GM18870 (cell line): ENCODE results near the gene SETD3.
A peak's percentile ranks its signal among the peaks of the same experiment; 100 is the strongest.

Experiments used
- ATAC-seq: cut with Tn5 transposase; IDR thresholded peaks from one replicate; pipeline ENCODE4 v1.9.1; 2021; ENCODE audit warnings: moderate library complexity; ENCODE audit not compliant: unreplicated experiment

Gene SETD3

DNA sequence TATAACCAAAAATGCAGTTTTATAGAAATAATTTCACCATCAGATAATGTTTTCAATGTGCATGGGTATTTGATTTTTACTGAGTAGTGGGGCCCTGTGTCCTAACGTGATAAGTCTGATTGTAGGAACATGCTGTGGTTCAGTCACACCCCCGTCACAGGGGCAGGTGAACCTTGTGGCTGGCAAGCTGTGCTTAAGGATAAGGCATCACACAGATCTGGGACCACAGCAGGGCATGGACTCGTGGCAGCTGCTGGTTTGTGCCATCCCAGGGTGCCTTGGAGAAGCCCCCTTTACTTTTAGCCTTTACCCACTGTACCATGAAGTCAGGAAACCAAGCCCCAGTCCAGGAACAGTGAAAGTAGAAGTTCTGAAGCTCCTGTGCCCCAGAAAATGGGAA is 17.2 kb upstream of the SETD3 start:
- no peak for ATAC-seq

DNA sequence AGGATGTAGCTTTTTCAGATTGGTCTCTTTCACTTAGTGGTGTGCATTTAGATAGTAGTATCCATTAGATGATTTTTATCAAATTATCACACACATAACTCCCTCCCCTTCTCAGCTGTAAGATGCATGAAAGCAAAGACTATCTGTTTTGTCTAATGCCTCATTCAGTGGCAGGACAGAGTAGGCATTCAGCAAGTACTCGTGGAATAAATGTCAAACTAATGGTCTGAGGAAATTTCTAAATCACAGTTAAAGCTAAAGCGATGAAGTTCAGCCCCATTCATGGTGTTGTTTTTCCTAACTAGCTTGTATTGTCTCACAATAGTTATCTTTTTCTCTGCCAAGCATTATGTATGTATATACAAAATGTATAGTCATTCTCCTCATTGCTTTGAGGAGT is 16.7 kb upstream of the SETD3 start:
- ATAC-seq, result no peak

DNA sequence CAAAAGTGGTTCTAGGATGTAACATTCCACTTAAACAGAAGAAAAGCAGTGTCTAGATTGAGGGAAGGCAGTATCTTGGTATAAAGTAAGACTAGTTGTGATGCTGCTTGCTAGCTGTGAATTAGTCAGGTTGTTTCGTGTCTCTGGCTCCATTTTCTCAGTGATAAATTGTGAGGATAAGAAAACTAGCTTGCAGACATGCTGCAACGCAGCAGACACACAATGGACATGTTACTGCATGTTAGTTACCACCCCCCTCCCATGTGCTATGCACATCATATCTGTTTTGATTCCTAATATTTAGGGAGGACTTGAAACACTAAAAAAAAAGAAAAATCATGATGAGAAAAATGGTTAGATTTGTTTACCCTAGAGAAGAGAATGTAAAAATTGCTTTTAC is 3.4 kb upstream of the SETD3 start:
- ATAC-seq, result no peak

DNA sequence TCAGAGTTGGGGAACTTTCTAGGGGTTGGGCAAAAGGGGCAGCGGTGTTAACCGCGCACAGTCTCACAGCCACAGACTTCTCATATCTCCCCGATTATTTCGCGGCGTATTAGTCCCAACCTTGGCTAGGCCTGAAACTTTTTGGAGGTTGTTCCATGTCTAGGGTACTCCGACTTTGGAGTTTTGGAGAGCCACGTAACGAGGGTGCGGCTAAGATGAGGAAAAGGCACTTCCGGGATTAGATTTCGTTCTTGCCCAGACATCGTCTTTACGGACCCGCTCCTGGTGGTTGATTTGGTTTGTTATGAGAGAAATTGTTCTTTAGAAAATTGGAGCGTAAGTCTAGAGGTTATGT is 1.1 kb upstream of the SETD3 start:
- no peak for ATAC-seq

DNA sequence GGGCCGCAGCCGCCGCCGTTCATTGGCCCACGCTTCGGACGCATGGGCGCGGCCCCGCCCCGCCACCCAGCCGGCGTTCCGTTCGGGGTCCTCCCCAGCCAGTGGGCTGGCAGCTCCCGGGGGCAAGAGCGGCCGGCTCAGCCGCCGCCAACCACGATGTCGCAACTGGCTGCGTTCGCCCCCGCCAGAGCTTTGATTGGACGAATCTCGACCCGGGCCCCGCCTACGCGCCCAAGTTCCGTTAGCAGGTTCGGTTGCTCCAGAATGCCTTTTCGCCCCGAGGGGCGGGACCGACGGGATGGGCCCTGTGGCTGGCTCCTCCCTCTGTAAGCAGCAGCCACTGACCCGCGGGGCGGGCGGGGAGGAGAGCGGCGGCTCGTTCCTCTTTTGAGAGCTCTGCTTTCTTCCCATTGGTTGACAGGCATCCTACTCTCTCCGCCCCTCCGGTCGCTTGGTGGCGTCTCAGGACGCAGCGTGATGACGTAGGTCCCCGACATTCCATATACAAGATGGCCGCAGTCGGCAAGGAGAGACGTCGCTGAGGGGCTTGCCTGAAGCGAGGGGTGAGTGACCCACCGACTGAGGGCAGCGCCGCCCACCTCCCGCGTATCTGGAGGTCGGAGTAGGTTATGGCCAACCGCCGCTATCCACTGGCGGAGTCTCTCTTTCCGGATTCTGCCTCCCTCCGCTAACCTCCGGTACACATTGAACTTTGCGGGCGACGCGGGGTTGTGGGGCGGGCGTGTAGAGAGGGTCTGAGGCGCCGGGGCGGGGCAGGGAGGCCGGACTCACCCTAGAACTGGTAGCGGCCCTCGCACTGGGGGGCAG is 472 bp upstream of the SETD3 start, which contains the start of gene CCNK:
TSS of gene CCNK (plus strand) at position 493 of the 828 bp plus-strand sequence. CDS start 11,269 bp downstream, outside the sequence.
- ATAC-seq, result peak; percentile 94

DNA sequence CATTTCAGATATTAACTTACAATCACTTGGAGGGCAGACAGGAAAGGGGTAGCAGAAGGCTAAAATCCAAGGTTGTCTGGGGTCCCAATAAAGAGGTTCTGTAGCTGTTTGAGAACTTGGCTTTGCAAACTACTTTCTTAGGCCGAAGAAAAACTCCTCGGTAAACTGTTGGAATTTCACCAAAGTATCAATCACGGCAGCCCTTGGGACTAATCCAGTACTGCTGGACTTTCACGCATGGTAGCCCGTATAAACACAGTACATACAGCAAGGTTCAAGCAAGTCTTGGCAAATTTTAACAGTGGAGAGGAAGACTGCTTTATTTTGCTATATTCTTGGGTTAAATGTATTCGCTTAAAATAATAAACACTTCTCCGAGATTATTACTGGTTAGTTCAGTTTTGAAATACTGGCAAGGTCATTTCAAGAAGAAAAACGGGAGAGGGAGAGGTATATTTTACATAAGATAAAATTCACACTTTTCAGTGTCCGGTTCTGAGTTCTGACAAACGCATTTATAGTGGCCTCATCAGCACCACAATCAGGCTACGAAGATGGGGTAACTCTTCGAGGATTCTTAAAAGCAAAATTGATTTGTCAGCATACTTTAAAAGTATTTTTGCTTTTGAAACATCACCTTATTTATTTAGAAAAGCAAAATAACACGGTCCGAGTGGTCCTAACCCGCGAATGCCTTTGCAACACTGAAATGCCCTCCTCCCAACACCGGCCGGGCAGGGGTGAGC is 1.3 kb downstream of the SETD3 start:
- ATAC-seq, result no peak

DNA sequence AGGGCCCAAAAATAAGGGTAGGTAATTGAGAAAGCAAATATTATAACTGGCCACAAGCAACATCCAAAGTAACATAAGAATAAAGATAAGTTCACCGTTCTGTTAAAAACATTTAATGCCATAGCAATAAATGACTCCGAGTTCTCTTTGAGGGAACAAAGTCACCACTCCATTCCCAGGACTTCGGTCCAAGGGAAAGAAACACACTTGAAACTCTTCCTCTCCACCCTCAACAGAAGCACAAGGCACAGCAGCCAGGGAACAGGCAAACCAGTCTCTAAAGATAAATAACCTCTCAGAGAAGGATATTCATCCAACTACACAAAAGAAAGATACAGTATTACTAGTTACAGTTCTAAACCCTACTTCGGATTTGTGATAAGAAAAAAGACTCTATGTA is 2.5 kb downstream of the SETD3 start:
- ATAC-seq, result no peak

DNA sequence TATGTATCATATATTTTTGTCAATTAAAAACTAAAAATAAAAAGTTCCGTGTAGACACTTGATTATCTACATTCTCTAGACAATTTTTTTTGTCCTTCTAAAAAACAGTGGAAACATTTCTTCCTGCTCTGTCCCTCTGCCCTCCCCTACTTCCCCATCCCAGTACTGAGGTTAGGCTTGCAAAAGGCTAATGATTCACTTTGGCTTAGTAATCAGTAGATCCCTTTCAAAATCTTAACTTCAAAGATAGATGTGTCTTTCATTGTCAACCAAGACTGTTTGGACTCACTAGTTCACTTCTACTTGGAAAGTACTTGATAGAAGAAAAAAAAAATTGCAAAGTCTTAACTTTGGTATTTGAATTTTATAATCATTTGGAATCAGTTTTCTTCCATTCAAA is 3.8 kb downstream of the SETD3 start:
- ATAC-seq, result no peak

DNA sequence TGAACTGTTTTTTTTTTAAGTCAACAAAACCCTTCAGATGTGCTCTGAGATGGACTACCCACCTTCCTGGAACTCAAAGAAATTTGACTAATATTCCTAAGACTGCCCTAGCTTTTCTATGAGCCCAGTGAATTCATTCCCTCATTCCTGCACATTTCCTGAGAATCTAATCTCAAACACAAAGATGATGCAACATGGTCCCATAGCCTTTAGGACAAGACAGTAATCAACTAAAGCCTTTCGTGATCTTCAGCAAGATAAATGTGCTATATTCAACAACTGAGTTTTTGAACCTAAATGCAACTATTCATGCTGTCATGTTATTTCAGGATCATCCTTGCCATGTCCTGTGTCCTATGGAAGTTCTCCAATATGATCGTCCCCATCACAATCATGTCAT is 5.0 kb downstream of the SETD3 start:
- ATAC-seq, result no peak

DNA sequence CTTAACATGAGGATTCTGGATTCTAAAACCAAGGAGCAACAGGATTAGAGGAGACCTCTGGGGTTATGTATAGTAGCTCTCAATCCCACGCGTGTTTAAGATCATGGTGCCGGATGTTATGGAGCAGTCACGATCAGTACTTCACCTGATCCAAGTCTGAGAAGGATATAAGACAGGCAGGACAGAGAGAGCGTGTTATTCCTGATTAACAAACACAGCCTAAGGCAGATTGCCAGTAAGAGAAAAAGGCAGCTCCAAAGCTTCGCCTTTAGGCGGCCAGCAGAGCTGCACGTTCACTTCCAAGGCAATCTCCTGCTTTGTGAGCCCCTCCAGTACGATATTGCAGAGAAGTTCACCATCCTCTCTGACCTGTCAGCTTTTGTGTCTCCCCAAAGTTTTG is 5.5 kb downstream of the SETD3 start:
- ATAC-seq, result no peak

DNA sequence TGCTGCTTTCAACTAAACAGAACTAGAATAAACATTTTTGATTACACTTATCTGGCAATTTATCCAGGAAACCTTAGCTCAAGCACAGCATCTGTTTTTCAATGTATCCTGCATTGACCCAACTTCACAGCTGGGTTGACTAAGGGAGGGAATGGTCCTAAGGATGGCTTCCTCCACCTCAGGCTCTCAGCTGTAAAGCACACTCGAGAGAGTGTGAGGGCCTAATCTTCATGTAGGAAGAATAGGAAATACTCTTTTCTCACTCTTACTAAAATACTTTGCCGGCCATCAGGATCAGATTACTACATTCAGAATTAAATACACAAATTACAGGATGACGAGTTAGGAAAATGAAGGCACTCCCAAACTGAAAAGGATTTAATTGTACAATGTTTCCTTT is 7.2 kb downstream of the SETD3 start:
- ATAC-seq, result no peak

DNA sequence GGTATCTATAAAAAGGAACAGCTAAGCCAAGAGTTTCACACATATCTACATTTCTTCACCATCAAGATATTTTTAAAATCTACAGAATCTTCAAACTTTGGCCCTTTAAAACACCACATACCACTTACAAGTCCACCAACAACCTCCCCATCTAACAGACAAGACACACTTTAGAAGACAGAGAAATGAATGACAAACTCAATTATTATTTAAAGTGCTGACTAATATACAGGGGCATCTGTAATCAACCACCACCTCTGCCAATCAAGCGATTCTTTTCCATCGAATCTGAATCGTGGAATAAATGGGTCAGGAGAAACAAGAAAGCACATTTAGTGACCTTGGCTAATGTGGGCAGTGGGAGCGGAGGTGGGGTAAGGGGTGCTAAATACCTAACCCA is 7.7 kb downstream of the SETD3 start:
- no peak for ATAC-seq

DNA sequence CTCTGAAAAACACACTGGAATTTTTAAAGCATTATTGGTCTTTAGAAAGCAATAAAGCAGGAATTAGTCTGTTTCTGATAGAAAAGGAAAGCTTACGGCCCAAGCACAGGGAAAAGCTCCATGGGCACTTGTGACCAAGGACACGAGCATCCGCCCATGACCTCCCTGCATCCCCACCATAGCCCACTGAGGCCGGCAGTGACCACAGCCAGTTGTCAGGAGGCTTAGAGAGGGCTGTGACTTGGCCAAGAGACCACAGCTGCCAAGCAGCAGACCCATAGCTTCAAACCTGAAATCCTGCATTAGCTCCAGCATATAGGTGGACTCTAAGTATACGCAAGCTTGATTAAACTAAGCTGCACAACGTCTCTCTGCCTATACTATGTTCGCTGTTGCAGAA is 8.9 kb downstream of the SETD3 start:
- ATAC-seq, result no peak

DNA sequence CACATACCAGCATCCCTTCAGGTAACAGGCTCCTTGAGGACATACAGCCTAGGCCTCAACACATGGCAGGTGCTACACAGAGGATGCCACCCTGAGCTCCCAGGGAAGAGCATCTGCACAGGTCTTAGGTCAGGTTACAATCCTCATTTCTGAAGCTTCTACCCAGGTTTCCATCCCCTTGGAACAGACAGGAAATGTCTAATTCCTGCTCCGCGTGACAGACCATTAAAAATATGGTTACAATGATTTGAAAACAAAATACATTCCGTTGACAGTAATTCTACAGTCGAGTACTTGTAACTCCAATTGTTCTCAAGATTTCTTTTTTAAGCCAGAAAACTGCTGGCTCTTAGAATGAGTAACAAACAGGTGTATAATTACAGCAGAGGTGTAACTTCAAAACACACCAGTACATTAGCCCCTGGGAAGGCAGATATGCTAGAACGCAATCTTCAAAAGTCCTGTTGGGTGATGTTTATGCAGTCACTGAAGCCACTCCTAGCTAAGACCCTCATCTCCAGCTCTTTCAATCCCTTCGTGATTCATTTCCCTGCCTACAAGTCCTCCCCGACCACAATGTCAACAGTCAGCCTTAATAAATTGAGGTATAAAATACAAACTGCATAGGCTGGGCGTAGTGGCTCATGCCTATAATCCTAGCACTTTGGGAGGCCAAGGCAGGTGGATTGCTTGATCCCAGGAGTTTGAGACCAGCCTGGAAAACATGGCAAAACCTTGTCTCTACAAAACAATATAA is 11.6 kb downstream of the SETD3 start:
- no peak for ATAC-seq

DNA sequence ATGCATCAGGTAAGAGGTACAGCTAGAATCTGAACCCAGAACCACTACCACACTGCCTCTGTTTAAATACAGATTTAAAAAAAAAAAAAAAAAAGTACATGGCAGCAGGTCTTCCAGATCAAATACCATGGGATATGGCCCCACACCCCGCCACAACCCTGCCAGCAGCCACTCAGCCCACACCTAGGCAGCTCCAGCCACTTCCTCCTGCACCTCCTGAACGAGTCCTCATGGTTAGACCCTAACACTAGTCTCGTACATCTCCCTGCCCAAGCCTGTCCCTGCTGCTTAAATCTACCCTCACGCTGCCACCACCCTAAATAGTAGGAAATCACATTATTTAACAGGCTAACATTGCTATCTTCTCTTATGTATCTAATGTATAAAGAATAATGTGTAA is 12.6 kb downstream of the SETD3 start:
- ATAC-seq, result no peak

DNA sequence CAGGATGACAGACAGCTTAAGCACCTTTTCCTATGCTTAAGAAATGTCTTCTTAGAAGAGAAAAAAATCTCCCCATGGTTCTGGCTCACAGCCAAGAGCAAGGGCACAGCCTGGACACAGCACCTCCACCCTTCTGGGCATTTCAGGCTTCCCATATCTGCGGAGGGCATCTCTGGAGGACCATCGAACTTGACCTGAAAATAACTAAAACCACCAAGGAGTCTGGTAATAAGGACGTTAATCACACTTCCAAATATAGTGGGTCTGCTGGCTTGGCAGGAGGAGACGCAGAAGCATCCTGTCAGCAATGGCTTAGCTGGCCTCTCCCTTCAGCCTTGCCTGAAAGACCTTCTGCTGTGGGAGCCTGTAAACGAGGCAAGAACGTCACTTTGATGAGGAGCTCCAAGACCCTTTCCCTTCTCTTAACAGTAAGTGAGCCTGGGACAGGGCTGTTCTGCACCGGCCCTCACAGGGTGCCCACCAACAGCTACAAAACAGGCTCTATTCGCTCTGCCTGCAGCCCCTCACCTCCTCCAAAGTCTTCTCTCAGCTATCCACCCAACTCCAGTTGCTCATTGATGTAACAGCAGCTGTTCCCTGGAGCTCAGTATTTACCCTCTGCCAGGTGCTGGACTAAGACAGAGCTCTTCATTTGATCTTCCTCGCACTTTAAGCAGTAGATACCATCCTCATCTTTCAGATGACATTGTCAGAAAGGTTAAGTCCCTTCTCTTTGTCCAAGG is 13.2 kb downstream of the SETD3 start:
- ATAC-seq, result no peak

DNA sequence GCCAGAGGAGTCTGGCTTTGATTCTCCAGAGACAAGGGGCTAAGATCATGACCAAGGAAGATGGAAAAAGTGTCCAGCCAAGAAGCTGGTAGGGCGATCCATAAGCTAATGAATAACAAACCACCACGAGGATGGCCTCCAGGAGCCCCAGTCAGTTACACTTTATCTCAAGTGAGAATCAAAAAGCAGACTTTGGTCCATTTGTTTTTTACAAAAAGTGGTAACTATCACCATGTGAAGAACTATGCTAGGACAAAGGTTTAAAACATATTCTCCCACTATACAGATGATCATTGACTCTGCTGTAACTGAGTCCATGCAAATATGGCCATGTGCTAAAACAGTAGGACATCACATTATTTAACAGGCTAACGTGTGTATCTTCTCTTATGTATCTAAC is 13.9 kb downstream of the SETD3 start:
- ATAC-seq, result no peak

DNA sequence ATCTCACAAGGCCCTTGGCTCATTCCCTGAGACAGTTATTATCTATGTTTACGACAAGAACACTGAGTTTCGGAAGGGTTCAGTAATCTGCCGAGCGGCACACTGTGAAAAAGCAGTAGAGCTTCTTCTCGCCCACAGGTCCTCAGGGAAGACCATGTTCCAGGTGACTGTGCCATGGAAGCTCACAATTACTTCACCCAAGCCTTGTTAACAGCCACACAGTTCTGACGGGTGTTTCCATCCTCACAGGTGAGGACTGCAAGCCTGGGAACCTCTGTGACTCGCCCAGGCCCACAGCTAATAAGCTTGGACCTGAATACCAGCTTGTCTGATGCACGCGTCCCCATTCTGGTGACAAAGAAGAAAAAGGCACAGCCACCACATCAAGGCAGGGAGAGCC is 15.4 kb downstream of the SETD3 start:
- ATAC-seq, result no peak

DNA sequence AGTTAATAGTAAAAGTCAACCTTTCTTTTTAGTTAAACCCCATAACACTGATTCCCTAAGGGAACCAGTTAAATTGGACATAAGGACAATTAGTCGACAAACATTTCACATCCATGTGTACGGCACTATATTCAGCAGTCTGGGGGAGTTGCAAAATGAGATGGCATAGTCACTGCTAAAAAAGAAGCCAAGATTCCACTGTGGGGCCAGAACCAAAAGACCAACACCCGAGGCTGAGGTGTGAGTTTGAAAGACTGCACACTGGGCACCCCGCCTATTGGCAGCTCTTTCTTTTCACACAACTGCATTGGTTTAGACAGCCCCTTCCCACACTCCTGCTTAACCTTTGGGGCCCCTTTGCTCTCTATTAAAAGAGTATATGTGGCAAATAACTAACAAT is 16.7 kb downstream of the SETD3 start:
- ATAC-seq, result no peak

DNA sequence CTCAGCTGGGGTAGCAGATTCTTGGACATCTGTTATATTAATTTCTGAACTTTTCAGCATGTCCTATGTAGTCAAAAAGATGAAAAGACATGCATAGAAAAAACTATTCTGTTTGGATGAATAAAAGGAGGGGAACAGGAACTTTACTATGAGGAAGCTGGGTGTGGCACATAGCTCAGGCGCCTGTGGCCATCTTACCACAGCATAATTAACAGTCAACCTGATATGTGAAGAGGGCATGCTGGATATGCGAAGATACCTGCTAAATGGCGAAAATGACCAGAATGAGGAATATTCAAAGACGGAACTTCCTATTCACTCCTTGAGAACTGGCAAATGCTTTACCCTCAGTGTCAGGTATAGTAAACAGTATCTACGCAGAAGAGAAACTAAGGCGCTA is 18.4 kb downstream of the SETD3 start:
- ATAC-seq, result no peak
